H7 (cell line): Measurements from ENCODE around the gene LPIN2. TPM values are rescaled to one million over a fixed set of nuclear protein-coding genes. Genes with fewer than 3 reads are reported as not detected.
"Not testable (repeated sequence)": the region's sequence is repeated elsewhere in the genome, so short reads cannot be mapped to it uniquely, and the experiment has no call there.

ENCODE experiments used
- DNase-seq: peaks from one replicate; pipeline ENCODE4 v3.0.0; 2012
- H3K27me3 ChIP-seq: 2 replicates; pipeline ENCODE4 v1.6.0; 2011; ENCODE audit warnings: mild to moderate bottlenecking, low read length; ENCODE audit not compliant: control insufficient read depth, insufficient read depth
- H3K36me3 ChIP-seq: replicated peaks from 2 replicates; pipeline ENCODE4 v1.5.1; 2011; ENCODE audit warnings: low read length; ENCODE audit not compliant: control insufficient read depth, insufficient read depth
- H3K4me3 ChIP-seq: 2 replicates; pipeline ENCODE4 v1.5.1; 2011; ENCODE audit warnings: low read depth, mild to moderate bottlenecking, control low read depth, low read length, moderate library complexity; ENCODE audit not compliant: insufficient read depth
- total RNA-seq: library from RNA; depleted of rRNA; stranded (reverse); fragments of >200 nt; shearing (Covaris generic); gene quantifications from 2 replicates; pipeline ENCODE4 v1.2.3, GENCODE V29; 2014

Gene LPIN2
- total RNA-seq, 1 experiment from 2014 or later, result 10.8 TPM

- Histone ChIP-seq H3K27me3 (no peaks in the 10 kb centered on the region), H3K36me3 (no peaks in the 10 kb centered on the region), H3K4me3 (no peak overlapping the region)
- no peak for DNase-seq
Measured at GRCh38 chr18:3051718-3052410, 38.9 kb upstream of the LPIN2 start.

DNA sequence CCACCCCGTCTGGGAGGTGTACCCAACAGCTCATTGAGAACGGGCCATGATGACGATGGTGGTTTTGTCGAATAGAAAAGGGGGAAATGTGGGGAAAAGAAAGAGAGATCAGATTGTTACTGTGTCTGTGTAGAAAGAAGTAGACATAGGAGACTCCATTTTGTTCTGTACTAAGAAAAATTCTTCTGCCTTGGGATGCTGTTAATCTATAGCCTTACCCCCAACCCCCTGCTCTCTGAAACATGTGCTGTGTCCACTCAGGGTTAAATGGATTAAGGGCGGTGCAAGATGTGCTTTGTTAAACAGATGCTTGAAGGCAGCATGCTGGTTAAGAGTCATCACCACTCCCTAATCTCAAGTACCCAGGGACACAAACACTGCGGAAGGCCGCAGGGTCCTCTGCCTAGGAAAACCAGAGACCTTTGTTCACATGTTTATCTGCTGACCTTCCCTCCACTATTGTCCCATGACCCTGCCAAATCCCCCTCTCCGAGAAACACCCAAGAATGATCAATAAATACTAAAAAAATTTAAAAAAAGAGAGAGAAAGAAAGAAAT, 37.0 kb upstream of the LPIN2 start:
- not testable (repeated sequence) for H3K36me3 ChIP-seq, DNase-seq, H3K4me3 ChIP-seq, H3K27me3 ChIP-seq

GRCh38 chr18:3048820-3049349, 35.9 kb upstream of the LPIN2 start:
- no peaks in the 10 kb centered on the region for H3K27me3 ChIP-seq
- DNase-seq, result no peak
- no peak overlapping the region for H3K4me3 ChIP-seq
- no peaks in the 10 kb centered on the region for H3K36me3 ChIP-seq

GRCh38 chr18:3048121-3048520, 35.2 kb upstream of the LPIN2 start:
- Histone ChIP-seq H3K4me3 (no peak overlapping the region), H3K27me3 (no peaks in the 10 kb centered on the region), H3K36me3 (no peaks in the 10 kb centered on the region)
- peak; percentile 59 for DNase-seq

DNA sequence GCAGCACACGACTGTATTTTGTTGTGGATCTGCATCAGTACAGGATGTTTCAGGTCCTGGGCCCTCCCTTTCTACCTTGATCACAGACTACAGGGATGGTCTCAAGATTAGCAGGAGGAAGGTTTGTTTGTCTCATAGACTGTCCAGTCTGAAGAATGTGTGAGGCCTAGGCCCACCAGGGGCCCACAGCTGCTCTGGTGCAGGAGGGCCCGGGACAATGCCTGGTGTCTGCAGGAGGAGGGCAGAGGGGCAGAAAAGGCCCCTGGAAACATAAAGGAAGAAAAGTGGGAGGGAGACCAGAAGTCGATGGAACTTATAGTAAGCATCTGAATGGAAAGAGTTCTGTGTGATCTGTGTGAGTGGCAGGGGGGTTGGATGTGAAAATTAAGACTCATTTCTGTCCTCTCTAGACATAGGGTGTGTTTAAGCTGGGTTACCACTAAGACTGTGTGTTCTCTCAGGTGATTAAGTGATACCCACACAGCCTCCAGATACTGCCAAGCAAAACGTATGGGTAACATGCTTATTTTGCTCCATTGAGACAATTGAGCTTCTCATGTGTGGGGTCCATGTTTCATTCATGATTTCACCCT, 33.4 kb upstream of the LPIN2 start:
- H3K27me3 ChIP-seq, result no peaks in the 10 kb centered on the region
- no peak for DNase-seq
- H3K36me3 ChIP-seq, result no peaks in the 10 kb centered on the region
- H3K4me3 ChIP-seq, result no peak overlapping the region

DNA sequence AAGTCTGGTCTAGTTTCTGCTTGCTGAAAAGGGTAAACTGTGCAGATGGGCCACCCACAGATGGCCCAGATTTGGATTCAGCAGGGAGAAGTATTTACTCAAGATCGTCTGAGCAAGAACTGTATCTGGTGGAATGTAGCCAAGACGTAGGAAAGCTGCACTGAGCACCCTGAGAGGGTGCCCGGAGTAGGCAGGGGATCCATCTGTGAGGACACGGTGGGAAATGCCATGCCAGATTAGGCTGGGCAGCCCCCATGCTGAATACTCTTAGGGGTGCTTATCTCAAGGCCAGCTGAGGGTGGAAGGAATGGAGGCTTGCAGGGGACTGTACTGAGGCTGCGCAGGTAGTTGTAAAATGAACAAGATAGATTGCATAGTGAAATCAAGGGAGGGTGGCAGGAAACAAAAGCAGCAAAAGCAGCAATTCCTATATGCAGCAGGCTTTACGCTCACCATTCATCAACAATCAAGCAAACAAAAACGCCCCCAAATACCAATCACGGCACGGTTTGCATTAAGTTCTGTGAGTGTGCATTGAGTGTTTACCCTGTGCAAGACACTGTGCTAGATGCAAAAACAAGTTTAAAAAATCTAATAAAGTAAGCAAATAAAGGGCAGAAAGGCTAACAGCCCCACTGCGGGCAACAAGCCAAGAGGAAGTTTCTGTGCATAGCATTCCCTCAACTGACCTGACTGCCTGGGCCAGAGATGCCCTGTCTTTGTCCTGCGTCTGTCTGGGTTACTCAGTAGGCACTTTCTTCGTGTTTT, 32.2 kb upstream of the LPIN2 start:
- DNase-seq, result no peak
- H3K36me3 ChIP-seq, result no peaks in the 10 kb centered on the region
- H3K27me3 ChIP-seq, result no peaks in the 10 kb centered on the region
- H3K4me3 ChIP-seq, result no peak overlapping the region

DNA sequence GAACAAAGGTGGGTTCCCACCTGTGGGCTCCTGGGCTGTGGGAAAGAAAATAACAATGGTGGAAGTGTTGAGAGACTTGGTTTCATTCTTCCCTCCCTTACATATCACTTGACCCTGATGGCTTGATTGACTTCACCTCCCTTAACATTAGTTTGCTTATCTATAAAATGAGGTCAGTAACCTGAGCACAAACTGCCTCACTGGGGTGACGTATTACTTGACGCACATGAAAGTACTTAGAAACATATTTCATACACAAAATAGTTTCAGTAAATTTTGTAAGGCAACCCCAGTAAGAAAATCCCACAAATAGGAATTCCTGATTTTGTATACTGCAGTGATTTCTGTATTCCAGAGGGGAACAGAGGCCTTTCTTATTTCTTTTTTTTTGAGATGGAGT, 29.4 kb upstream of the LPIN2 start:
- Histone ChIP-seq H3K36me3 (no peaks in the 10 kb centered on the region), H3K27me3 (no peaks in the 10 kb centered on the region), H3K4me3 (no peak overlapping the region)
- DNase-seq, result no peak

DNA sequence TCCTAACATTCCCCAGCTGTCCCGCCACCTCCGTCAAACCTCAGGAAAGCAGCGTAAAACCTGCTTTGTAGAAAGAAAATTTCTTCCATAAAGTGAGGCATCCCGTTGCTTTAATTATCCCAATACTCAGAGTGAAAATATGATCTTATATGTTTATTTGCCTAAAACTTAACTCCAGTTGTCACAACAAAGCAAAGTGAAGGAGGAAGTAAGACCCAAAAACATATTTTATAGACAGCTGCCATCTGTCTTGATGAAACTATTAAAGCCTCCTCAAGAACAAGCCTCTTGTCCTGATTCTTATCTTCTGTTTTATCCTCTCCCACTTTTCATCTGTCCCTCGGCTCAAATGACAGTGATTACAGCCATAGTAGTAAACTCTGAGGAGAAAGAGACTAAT, 28.9 kb upstream of the LPIN2 start:
- Histone ChIP-seq H3K4me3 (no peak overlapping the region), H3K27me3 (no peaks in the 10 kb centered on the region), H3K36me3 (no peaks in the 10 kb centered on the region)
- no peak for DNase-seq

- Histone ChIP-seq H3K4me3 (no peak overlapping the region), H3K36me3 (no peaks in the 10 kb centered on the region), H3K27me3 (no peaks in the 10 kb centered on the region)
- DNase-seq, result no peak
Measured at GRCh38 chr18:3040881-3041280, 27.9 kb upstream of the LPIN2 start.

GRCh38 chr18:3040173-3040572, 27.2 kb upstream of the LPIN2 start:
- Histone ChIP-seq H3K4me3 (no peak overlapping the region), H3K36me3 (no peaks in the 10 kb centered on the region), H3K27me3 (no peaks in the 10 kb centered on the region)
- no peak for DNase-seq

DNA sequence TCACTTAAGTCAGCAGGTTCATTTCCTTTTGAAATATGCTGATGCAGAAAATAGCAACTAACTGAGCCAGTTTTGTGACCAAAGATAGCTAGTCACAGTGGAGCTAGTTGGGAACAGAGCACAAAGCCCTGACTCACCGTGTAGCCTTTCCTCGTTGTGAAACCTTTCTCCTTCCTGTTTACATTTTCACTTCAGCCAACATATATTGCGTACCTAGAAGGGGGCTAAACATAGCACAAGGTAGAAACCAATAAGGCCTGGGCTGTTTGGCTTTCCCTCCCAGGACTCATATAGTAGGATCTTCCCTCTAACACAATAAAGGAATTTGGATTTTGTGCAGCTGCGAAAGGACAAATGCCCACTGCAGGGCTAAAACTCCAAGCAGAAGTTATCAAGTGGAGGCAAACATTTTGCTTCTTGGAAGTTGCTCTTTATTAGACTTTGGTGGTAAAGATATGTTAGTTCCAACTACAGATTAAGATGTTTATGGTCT, 24.5 kb upstream of the LPIN2 start:
- no peaks in the 10 kb centered on the region for H3K27me3 ChIP-seq
- no peak overlapping the region for H3K4me3 ChIP-seq
- DNase-seq, result no peak

DNA sequence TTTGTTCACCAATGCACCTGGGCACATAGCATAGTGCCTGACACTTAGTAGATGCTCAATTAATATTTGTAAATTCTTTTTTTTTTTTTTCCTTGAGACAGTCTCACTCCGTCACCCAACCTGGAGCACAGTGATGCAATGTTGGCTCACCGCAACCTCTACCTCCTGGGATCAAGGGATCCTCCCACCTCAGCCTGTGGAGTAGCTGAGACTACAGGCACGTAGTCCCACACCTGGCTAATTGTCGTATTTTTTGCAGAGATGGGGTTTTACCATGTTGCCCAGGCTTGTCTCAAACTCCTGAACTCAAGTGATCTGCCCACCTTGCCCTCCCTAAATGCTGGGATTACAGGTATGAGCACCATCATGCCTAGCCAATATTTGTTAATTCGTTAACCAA, 23.2 kb upstream of the LPIN2 start:
- no peak for DNase-seq
- Histone ChIP-seq H3K4me3 (no peak overlapping the region), H3K27me3 (no peaks in the 10 kb centered on the region), H3K36me3 (no peaks in the 10 kb centered on the region)

More for the DNA sequence above, 24.5 kb upstream of the LPIN2 start:
- H3K36me3 ChIP-seq, result no peaks in the 10 kb centered on the region

DNA sequence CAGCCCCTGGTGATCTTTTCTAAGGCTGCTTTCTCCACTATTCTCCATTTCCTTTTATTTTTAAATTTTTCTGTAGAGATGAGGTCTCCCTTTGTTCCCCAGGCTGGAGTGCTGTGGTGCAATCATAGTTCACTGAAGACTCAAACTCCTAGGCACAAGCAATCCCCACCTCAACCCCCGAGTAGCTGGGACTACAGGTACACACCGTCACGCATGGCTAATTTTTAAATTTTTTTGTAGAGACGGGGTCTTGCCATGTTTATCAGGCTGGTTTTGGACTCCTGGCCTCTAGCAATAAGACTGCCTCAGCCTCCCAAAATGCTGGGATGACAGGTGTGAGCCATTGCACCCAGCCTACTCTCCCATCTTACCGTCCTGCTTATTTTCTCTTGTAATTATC, 22.7 kb upstream of the LPIN2 start:
- DNase-seq, result no peak
- Histone ChIP-seq H3K4me3 (no peak overlapping the region), H3K36me3 (no peaks in the 10 kb centered on the region), H3K27me3 (no peaks in the 10 kb centered on the region)

GRCh38 chr18:3032721-3033120, 19.8 kb upstream of the LPIN2 start:
- H3K4me3 ChIP-seq, result no peak overlapping the region
- no peak for DNase-seq
- H3K27me3 ChIP-seq, result no peaks in the 10 kb centered on the region
- no peaks in the 10 kb centered on the region for H3K36me3 ChIP-seq
